H1 (cell line): ENCODE results near the gene UBE2D2. TPM values are rescaled to one million over a fixed set of nuclear protein-coding genes. Genes with fewer than 3 reads are reported as not detected.

ENCODE experiments used
- EZH2 ChIP-seq: fragments of 200-600 bp; sonication (generic); IDR thresholded peaks from 2 replicates; pipeline ENCODE4 v1.7.1; 2012; ENCODE audit warnings: low read depth, mild to moderate bottlenecking, moderate library complexity, low read length, inconsistent platforms; ENCODE audit not compliant: severe bottlenecking
- SAP30 ChIP-seq: fragments of 300-600 bp; sonication (generic); IDR thresholded peaks from 2 replicates; pipeline ENCODE4 v1.7.1; 2012; ENCODE audit warnings: low read length, moderate library complexity, mild to moderate bottlenecking, inconsistent platforms; ENCODE audit not compliant: insufficient read depth, insufficient replicate concordance
- YY1 ChIP-seq: IDR thresholded peaks from 2 replicates; pipeline ENCODE4 v1.6.1; 2011; ENCODE audit warnings: low read depth, mild to moderate bottlenecking, low read length
- polyA plus RNA-seq, 7 experiments: library from polyadenylated mRNA; depleted of rRNA in 3 of 7; stranded (reverse) in 5 of 7; unstranded in 2 of 7; fragments of >200 nt in 5 of 7; fragments of 200-250 nt in 2 of 7; gene quantifications; 1 replicate in 5 of 7; 2 replicates in 1 of 7; 4 replicates in 1 of 7; pipeline versions ENCODE4 v1.2.1 to v1.2.3, GENCODE V29; 2011 to 2013; ENCODE audit warnings: missing spikeins in 2 of 7, mixed read lengths in 2 of 7
- total RNA-seq: library from RNA; stranded (reverse); fragmentation: NEBNext Ultra II Directional; extraction: Animal tissue kit (Norgen Biotek cat#: 25700); gene quantifications from 2 replicates; pipeline ENCODE4 v1.2.1, GENCODE V29; 2021

The UBE2D2 gene
- total and polyA plus RNA-seq, 2 of the 8 experiments (the other 6 are each of a cell fraction or from before 2014, with no cell fraction given), result 66.9 to 203 TPM

DNA sequence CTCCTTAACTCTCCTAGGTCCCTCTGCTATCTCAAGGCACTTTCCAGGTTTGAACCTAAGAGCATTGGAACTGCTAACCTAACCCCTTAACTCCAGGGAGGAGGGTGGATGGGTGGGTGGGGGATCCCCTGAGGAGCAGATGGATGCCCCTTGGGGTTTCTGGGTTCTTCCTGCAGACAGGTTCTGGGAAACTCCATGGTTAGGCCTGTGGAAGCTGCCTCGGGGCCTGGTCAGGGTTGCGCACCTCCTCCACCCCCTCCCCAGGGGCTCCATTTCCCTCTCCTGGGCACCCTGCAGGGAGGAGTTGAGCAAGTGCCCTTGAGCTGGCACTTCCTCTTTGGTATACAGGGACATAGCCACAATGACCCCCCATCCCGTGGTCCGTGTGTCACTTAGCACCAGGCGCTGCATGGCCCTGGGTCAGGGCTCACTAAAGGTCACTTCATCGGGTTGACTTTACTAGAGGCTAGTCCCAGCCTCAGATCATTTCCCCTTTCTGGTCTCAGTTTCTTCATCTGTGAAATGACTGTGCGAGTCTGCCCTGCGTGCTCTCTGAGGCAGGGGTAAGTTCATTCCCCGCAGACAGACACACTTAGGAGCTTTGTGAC is 103.1 kb downstream of the UBE2D2 start (continued):
- TF ChIP-seq YY1, result no peak
- TF ChIP-seq EZH2, result no peak
- TF ChIP-seq SAP30, result no peak
